DMS 273 (cell line): ENCODE results near the gene CLCN4.
A peak's percentile ranks its signal among the peaks of the same experiment; 100 is the strongest.

Experiments
- DNase-seq: peaks from one replicate; lab custom pipeline; 2025; ENCODE audit not compliant: unreplicated experiment; lab: John Stamatoyannopoulos, UW

Gene CLCN4

GRCh38 chrX:10166248-10166716, 9.5 kb downstream of the CLCN4 start:
- DNase-seq: no peak

GRCh38 chrX:10166731-10167151, 10.0 kb downstream of the CLCN4 start:
- no peak for DNase-seq

GRCh38 chrX:10167573-10167972, 10.8 kb downstream of the CLCN4 start:
- DNase-seq: no peak

- no peak for DNase-seq
Observed at GRCh38 chrX:10168226-10168625, 11.5 kb downstream of the CLCN4 start.

- DNase-seq: no peak
Observed at GRCh38 chrX:10169175-10169574, 12.4 kb downstream of the CLCN4 start.

- DNase-seq: no peak
Observed at GRCh38 chrX:10171249-10171648, 14.5 kb downstream of the CLCN4 start.

- peak; percentile 19 for DNase-seq
Observed at GRCh38 chrX:10172877-10173276, 16.1 kb downstream of the CLCN4 start.

GRCh38 chrX:10173331-10173900, 16.6 kb downstream of the CLCN4 start:
- peak; percentile 91 for DNase-seq

- DNase-seq: no peak
Observed at GRCh38 chrX:10174051-10174450, 17.3 kb downstream of the CLCN4 start.

- DNase-seq: no peak
Observed at GRCh38 chrX:10174810-10175209, 18.0 kb downstream of the CLCN4 start.

- no peak for DNase-seq
Observed at GRCh38 chrX:10175319-10175871, 18.6 kb downstream of the CLCN4 start.

- DNase-seq: peak; percentile 94
Observed at GRCh38 chrX:10176121-10177003, 19.6 kb downstream of the CLCN4 start.

- no peak for DNase-seq
Observed at GRCh38 chrX:10177004-10177396, 20.2 kb downstream of the CLCN4 start.

- peak; percentile 85 for DNase-seq
Observed at GRCh38 chrX:10177601-10178000, 20.8 kb downstream of the CLCN4 start.

GRCh38 chrX:10178866-10179463, 22.2 kb downstream of the CLCN4 start:
- DNase-seq: no peak

- peak; percentile 24 for DNase-seq
Observed at GRCh38 chrX:10183760-10184159, 27.0 kb downstream of the CLCN4 start.

- no peak for DNase-seq
Observed at GRCh38 chrX:10184411-10184810, 27.6 kb downstream of the CLCN4 start.

GRCh38 chrX:10186355-10186754, 29.6 kb downstream of the CLCN4 start:
- no peak for DNase-seq

- no peak for DNase-seq
Observed at GRCh38 chrX:10187421-10187820, 30.6 kb downstream of the CLCN4 start.

GRCh38 chrX:10189317-10190268, 32.8 kb downstream of the CLCN4 start:
- DNase-seq: peak; percentile 93

GRCh38 chrX:10190367-10190766, 33.6 kb downstream of the CLCN4 start:
- DNase-seq: peak; percentile 85
